Fibroblast of peridontal ligament (primary cell): ENCODE results near the gene EVI5.

Source experiments
- DNase-seq: peaks from one replicate; pipeline ENCODE4 v3.0.0-alpha.2; 2010; ENCODE audit errors: extremely low read depth

EVI5 gene

DNA sequence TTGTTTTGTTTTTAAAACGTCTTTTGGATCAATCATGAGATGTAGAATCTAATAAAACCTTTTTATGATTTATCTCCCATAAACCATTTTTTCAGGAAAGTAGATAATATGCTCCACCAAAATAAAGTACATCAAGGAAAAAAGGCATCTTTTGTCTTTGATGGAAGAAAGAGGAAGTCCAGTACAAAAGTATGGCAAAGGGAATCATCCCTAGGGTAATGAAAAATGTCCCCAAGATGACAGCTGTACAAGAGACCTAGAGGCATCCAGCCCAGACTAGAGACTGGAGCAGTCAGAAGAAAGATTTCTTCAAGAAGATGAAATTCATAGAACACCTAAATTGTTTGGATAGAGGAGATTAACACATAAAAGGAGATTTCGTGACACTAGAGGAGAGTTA, 265.9 kb downstream of the EVI5 start:
- DNase-seq: no peak

- DNase-seq: no peak
Measured at GRCh38 chr1:92516574-92516973, 268.3 kb downstream of the EVI5 start.

GRCh38 chr1:92515796-92516201, 269.1 kb downstream of the EVI5 start:
- no peak for DNase-seq

DNA sequence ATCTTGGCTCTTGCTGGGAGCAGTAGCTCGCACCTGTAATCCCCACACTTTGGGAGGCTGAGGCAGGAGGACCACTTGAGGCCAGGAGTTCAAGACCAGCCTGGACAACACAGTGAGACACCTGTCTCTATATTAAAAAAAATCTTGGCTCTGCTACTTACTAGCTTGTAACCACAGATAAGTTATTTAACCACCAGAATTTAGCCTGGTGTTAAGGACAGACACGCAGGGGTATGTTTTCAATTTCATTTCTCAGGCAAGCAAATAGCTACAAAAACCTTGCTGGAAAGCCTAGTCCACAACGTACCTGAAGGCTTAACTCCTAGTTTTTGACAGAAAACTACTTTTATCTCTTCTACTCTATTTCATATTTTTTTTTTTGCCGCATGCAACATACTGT, 273.4 kb downstream of the EVI5 start:
- DNase-seq: no peak

DNA sequence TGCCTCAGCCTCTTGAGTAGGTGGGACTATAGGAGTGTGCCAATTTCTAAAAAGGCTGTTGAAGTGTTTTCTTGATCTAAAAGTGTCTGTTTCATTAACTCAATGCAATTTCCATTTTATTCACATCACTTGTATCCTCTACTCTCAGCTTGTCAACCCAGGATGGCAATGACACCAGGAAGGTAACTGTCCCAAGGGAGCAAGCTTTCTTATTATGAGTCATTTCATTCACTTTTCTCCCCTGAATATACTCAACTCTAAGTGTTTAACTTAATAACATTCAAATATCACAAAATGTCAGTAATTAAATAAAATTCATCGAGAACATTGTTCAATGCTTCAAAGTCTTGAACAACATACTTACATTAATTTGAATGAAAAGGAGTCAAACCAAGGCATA, 275.3 kb downstream of the EVI5 start:
- no peak for DNase-seq

DNA sequence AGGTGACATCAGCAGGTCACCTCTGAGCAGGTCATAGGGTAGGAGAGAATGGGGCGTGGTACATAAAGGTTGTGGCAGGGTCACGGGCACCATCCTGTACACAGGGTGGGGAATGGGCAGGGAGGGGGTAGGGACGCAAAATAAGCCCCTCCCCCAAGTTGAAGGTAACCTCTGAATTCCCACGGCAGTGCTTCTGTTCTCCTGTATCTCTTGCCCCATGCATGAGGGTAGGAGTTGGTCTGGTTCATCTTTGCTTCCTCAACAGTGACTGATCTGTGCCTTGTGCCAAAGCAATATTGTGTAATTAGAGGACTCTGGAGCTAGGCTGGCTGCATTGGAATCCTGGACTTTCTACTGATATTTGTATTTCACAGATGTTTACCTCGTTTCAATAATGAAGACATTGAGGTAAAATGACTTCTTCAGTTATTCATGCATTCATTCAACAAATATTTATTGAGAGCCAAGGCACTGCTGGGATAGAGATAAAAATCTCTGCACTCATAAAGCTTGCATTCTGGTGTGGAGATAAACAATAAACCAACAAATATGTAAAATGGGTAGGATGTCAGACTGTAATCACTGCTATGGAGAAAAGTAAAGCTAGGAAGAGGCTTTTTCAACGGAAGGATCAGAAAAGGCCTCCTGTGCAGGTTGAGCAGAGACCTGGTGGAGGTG, 279.8 kb downstream of the EVI5 start:
- DNase-seq: no peak

- no peak for DNase-seq
Measured at GRCh38 chr1:92504291-92505014, 280.5 kb downstream of the EVI5 start.

- no peak for DNase-seq
Measured at GRCh38 chr1:92503926-92504285, 281.0 kb downstream of the EVI5 start.

- DNase-seq: no peak
Measured at GRCh38 chr1:92503043-92503925, 281.6 kb downstream of the EVI5 start.

GRCh38 chr1:92502247-92502646, 282.7 kb downstream of the EVI5 start:
- peak; percentile 81 for DNase-seq

DNA sequence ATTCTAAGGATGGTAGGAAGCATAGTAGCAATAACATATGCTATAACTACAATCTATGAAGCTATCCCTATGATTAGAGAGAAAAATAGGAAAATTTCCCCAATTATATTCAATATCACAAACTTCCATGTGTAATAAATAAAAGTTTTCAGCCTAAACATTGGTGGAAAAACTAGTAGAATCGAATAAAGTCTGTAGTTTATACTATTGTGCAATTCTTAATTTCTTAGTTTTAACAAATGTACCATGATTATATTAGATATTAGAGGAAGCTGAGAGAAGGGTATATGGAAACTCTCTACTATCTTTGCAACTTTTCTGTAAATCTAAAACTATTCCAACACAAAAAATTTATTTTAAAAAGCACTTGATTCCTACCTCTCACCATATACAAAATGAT, 284.4 kb downstream of the EVI5 start:
- DNase-seq: no peak

DNA sequence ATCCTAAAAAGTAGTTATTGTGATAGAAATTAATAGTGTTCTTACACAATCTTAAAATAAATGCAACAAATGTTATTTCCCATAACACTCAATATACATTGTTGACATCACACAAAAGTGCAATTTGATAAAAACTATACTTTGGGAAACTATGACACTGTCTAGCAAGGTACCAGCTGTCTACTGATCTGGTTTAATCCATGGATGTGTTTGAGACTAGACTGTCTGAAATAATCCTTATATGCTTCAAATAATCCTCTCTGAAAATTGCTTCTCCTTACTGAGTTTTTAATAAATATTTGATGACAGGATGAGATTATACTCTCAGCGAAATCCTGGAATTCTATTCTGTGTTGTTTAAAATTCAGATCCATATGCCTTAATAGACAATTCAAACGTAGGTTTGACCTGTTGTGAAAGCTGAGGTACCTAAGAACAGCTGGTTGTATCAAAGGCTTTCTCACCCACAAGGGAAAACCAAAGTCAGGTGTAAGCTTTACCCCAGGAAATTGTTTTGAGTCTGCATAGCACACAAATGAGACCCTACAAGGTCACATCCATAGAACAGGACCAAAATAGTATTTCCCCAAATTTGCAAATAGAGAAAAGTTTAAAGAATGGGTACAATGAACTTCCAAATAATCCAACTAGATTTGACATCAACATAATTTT, 289.4 kb downstream of the EVI5 start:
- DNase-seq: no peak

DNA sequence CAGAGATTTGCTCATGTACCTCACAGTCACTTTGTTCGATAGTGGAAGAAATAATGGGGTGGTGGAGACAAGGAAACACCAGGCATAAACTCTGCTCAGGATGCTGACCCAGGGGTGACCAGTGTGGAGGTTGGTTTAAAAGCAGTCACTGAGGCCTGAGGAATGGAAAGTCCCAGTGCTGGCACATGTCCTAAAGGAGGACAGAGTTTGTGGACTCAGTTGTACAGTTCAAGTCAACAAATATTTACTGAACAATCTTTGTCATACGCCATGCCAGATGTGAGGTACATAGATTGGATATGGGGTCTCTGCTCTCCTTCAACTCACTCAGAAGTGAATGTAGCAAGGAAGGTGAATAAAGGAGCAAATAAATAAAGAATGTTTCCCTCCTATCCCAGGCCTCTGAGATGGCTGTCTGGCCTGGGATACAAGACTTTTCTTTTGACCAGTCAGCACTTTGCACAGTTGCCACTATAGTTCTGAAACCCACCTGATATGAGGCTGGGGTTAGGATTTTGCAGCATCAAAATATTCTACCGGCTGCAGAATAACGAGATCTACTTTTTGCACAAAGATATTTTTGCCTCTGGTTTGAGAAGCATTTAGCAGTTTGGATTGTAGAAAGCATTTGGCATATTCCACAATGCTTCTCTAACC, 290.3 kb downstream of the EVI5 start:
- DNase-seq: no peak

GRCh38 chr1:92493139-92493538, 291.8 kb downstream of the EVI5 start:
- no peak for DNase-seq

GRCh38 chr1:92488832-92489231, 296.1 kb downstream of the EVI5 start:
- no peak for DNase-seq

DNA sequence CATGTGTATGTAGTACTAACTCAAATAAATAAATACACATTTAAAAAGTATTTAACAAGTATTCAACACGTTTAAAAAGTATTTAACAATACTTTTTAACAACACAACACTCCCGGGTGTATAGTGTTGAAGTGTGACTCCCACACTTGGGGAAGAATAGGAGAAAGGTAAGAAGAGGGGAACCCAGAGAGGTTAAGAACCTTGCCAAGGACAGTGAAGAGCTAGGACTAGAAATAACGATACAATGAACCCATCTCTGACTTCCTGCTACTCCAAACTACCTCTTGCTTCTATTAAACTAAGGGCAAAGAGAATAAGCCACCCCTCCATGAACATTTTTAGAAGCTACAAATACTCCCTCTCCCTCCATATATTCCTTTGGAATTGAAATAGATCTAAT, 296.5 kb downstream of the EVI5 start:
- DNase-seq: no peak

DNA sequence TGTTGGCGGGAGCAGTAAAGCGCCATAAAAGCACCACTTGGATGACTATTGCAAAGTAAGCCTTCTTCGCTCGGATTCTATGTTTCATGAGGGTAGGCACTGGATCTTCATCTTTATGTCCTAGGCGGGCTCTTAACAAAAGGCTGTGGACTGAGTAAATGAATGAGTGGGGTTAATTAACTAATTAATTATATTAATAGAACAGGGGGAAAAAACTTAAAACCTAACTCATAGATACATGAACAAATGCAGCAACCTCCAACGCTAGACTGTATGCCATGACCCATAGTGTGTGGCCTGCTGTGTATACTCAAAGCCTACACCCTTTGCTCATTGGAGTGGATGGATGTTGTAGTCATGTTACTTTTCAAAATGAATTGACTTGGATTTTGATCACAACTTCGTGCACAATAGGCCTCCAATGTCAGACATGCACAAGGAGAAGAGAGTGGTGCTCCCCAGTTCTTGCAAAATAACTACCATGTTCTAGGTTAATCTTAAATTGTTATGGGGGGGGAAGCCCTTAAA, 297.8 kb downstream of the EVI5 start:
- DNase-seq: no peak

- DNase-seq: no peak
Measured at GRCh38 chr1:92486251-92487077, 298.4 kb downstream of the EVI5 start, which contains the start of gene GFI1. Gene GFI1, minus strand, starts transcription at chr1:92486925. Its CDS starts 3,438 bp downstream, at chr1:92483487.

GRCh38 chr1:92485381-92486250, 299.3 kb downstream of the EVI5 start:
- no peak for DNase-seq
